ENCODE data around the gene TYSND1.
A peak's percentile ranks its signal among the peaks of the same experiment; 100 is the strongest.
"Not testable (repeated sequence)": the region's sequence is repeated elsewhere in the genome, so short reads cannot be mapped to it uniquely, and the experiment has no call there.

The TYSND1 gene

GRCh38 chr10:70186090-70186489, 39.6 kb upstream of the TYSND1 start:
- H3K27me3 ChIP-seq (ENCODE audit: control insufficient read depth in 5 of 5, insufficient read depth in 4 of 5, low read length in 5 of 5): no peaks in the 10 kb centered on the region
- no peaks in the 10 kb centered on the region for H3K36me3 ChIP-seq (ENCODE audit: control insufficient read depth in 5 of 5, insufficient read depth in 5 of 5, low read length in 5 of 5)
- no peaks in the 10 kb centered on the region for H3K9me3 ChIP-seq (ENCODE audit: control insufficient read depth in 5 of 5, low read length in 5 of 5)
- no peak overlapping the region for H3K27ac ChIP-seq (ENCODE audit: low read depth, low read length)
- no peak overlapping the region for H3K9ac ChIP-seq (ENCODE audit: low read length in 5 of 5)
- peaks cover 4 to 26% (median 23%) of the 10 kb centered on the region in 5 donors for H3K4me1 ChIP-seq (ENCODE audit: control insufficient read depth in 5 of 5, insufficient read depth in 5 of 5, low read length in 5 of 5)
- no peak overlapping the region for H3K4me3 ChIP-seq (ENCODE audit: low read depth in 1 of 5, low read length in 5 of 5)

- Histone ChIP-seq H3K36me3 (ENCODE audit: control insufficient read depth in 5 of 5, insufficient read depth in 5 of 5, low read length in 5 of 5) (no peaks in the 10 kb centered on the region), H3K9me3 (ENCODE audit: control insufficient read depth in 5 of 5, low read length in 5 of 5) (peaks cover 0 to 2% (median 0%) of the 10 kb centered on the region in 5 donors), H3K4me3 (ENCODE audit: low read depth in 1 of 5, low read length in 5 of 5) (no peak overlapping the region), H3K4me1 (ENCODE audit: control insufficient read depth in 5 of 5, insufficient read depth in 5 of 5, low read length in 5 of 5) (no peaks in the 10 kb centered on the region), H3K27me3 (ENCODE audit: control insufficient read depth in 5 of 5, insufficient read depth in 4 of 5, low read length in 5 of 5) (no peaks in the 10 kb centered on the region), H3K27ac (ENCODE audit: low read depth, low read length) (no peak overlapping the region), H3K9ac (ENCODE audit: low read length in 5 of 5) (no peak overlapping the region)
Observed at GRCh38 chr10:70183304-70183703, 36.8 kb upstream of the TYSND1 start.

- H3K36me3 ChIP-seq (ENCODE audit: control insufficient read depth in 5 of 5, insufficient read depth in 5 of 5, low read length in 5 of 5); H3K27me3 ChIP-seq (ENCODE audit: control insufficient read depth in 5 of 5, insufficient read depth in 4 of 5, low read length in 5 of 5); H3K4me1 ChIP-seq (ENCODE audit: control insufficient read depth in 5 of 5, insufficient read depth in 5 of 5, low read length in 5 of 5); H3K4me3 ChIP-seq (ENCODE audit: low read depth in 1 of 5, low read length in 5 of 5); H3K27ac ChIP-seq (ENCODE audit: low read depth, low read length); H3K9me3 ChIP-seq (ENCODE audit: control insufficient read depth in 5 of 5, low read length in 5 of 5); H3K9ac ChIP-seq (ENCODE audit: low read length in 5 of 5): not testable (repeated sequence)
Observed at GRCh38 chr10:70179209-70179608, 32.7 kb upstream of the TYSND1 start.

DNA sequence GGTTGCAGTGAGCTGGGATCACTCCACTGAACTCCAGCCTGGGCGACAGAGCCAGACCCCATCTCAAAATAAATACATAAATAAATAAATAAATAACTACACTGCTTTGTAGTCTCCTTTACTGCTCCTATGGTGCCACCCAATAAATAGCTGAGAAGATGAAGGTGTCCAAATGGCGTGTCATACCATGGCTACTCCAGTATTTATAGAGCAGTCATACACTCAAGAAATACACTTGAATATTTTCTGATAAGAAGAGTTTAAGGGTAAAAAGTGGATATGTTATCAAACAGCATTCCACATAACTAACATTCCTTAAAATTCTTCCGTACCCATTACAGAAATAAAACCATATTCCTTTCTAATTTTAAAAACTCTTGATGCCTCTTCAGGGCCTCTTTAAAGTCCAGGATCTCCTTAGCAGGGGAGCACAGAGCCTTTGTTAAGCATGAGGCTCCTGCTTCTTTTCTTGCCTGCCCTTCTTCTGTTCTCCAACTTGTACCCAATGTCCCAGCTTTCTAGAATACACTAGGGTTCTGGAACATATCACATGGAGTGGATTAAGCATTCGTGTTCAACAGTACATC, 31.7 kb upstream of the TYSND1 start:
- Histone ChIP-seq H3K4me3 (ENCODE audit: low read depth in 1 of 5, low read length in 5 of 5) (no peak overlapping the region), H3K4me1 (ENCODE audit: control insufficient read depth in 5 of 5, insufficient read depth in 5 of 5, low read length in 5 of 5) (peaks cover 2 to 12% (median 10%) of the 10 kb centered on the region in 5 donors), H3K27me3 (ENCODE audit: control insufficient read depth in 5 of 5, insufficient read depth in 4 of 5, low read length in 5 of 5) (no peaks in the 10 kb centered on the region), H3K36me3 (ENCODE audit: control insufficient read depth in 5 of 5, insufficient read depth in 5 of 5, low read length in 5 of 5) (no peaks in the 10 kb centered on the region), H3K9ac (ENCODE audit: low read length in 5 of 5) (no peak overlapping the region), H3K9me3 (ENCODE audit: control insufficient read depth in 5 of 5, low read length in 5 of 5) (peaks cover 0 to 2% (median 0%) of the 10 kb centered on the region in 5 donors), H3K27ac (ENCODE audit: low read depth, low read length) (no peak overlapping the region)

GRCh38 chr10:70176441-70176840, 29.9 kb upstream of the TYSND1 start:
- no peaks in the 10 kb centered on the region for H3K27me3 ChIP-seq (ENCODE audit: control insufficient read depth in 5 of 5, insufficient read depth in 4 of 5, low read length in 5 of 5)
- H3K9me3 ChIP-seq (ENCODE audit: control insufficient read depth in 5 of 5, low read length in 5 of 5): peaks cover 0 to 2% (median 0%) of the 10 kb centered on the region in 5 donors
- no peak overlapping the region for H3K4me3 ChIP-seq (ENCODE audit: low read depth in 1 of 5, low read length in 5 of 5)
- H3K4me1 ChIP-seq (ENCODE audit: control insufficient read depth in 5 of 5, insufficient read depth in 5 of 5, low read length in 5 of 5): peaks cover 2 to 12% (median 10%) of the 10 kb centered on the region in 5 donors
- H3K36me3 ChIP-seq (ENCODE audit: control insufficient read depth in 5 of 5, insufficient read depth in 5 of 5, low read length in 5 of 5): no peaks in the 10 kb centered on the region
- no peak overlapping the region for H3K9ac ChIP-seq (ENCODE audit: low read length in 5 of 5)
- H3K27ac ChIP-seq (ENCODE audit: low read depth, low read length): no peak overlapping the region

DNA sequence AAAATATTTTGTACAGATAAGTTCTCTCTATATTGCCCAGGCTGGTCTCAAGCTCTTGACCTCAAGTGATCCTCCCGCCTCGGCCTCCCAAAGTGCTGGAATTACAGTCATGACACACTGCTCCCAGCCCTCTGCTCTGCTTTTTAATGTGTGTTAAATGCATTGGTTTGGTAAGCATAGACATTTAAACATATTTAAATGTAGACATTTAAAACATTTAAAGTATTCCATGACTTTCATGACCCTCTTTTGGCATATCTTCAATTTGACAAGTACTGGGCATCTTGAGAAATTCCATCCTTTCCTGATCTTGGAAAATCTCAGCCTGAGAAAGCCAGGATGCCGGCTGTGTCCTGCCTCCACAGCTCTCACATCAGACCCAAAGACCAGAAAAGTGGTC, 29.0 kb upstream of the TYSND1 start:
- H3K27me3 ChIP-seq (ENCODE audit: control insufficient read depth in 5 of 5, insufficient read depth in 4 of 5, low read length in 5 of 5): no peaks in the 10 kb centered on the region
- no peak overlapping the region for H3K4me3 ChIP-seq (ENCODE audit: low read depth in 1 of 5, low read length in 5 of 5)
- H3K27ac ChIP-seq (ENCODE audit: low read depth, low read length): no peak overlapping the region
- H3K36me3 ChIP-seq (ENCODE audit: control insufficient read depth in 5 of 5, insufficient read depth in 5 of 5, low read length in 5 of 5): no peaks in the 10 kb centered on the region
- peaks cover 2 to 16% (median 15%) of the 10 kb centered on the region in 5 donors for H3K4me1 ChIP-seq (ENCODE audit: control insufficient read depth in 5 of 5, insufficient read depth in 5 of 5, low read length in 5 of 5)
- no peak overlapping the region for H3K9ac ChIP-seq (ENCODE audit: low read length in 5 of 5)
- peaks cover 0 to 2% (median 0%) of the 10 kb centered on the region in 5 donors for H3K9me3 ChIP-seq (ENCODE audit: control insufficient read depth in 5 of 5, low read length in 5 of 5)

GRCh38 chr10:70174058-70174741, 27.7 kb upstream of the TYSND1 start:
- Histone ChIP-seq H3K4me3 (ENCODE audit: low read depth in 1 of 5, low read length in 5 of 5) (peak overlapping the region; percentile 7 to 48 (median 32)), H3K36me3 (ENCODE audit: control insufficient read depth in 5 of 5, insufficient read depth in 5 of 5, low read length in 5 of 5) (no peaks in the 10 kb centered on the region), H3K9me3 (ENCODE audit: control insufficient read depth in 5 of 5, low read length in 5 of 5) (no peaks in the 10 kb centered on the region), H3K27ac (ENCODE audit: low read depth, low read length) (no peak overlapping the region), H3K4me1 (ENCODE audit: control insufficient read depth in 5 of 5, insufficient read depth in 5 of 5, low read length in 5 of 5) (peaks cover 5 to 23% (median 22%) of the 10 kb centered on the region in 5 donors), H3K9ac (ENCODE audit: low read length in 5 of 5) (no peak overlapping the region), H3K27me3 (ENCODE audit: control insufficient read depth in 5 of 5, insufficient read depth in 4 of 5, low read length in 5 of 5) (no peaks in the 10 kb centered on the region)

DNA sequence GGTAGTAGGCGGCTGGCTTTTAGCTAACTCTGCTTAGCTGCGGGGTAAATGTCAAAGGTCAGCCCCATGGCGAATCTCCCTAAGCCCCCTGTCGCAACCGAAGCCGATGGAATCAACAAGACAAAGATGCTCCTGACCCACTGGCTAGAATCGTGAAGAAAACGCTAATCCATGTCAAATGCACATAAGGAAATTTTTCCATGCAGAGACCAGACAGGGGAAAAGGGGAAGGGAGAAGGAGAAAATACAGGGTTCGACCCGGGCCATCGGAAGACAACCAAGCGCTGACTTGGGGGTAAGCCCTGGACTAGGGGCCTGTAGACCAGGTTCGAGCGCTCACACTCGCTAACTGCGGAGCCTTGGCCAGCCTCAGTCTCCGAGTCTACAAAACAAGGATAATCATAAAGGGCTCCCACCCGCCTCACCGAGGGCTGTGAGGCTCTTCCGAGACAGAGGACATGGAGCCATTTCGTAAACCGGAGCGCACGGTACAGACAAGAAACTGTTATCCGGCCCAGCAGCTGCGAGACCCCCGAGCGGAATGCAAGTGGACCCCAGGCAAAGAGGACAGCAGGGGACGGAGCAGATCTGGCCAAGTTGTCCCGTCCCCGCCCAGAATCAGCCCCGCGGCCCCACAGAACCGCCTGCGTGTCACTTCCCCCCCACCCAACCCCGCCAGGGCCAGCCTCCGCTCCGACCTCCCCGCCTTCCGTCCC, 23.3 kb upstream of the TYSND1 start:
- no peaks in the 10 kb centered on the region for H3K27me3 ChIP-seq (ENCODE audit: control insufficient read depth in 5 of 5, insufficient read depth in 4 of 5, low read length in 5 of 5)
- H3K27ac ChIP-seq (ENCODE audit: low read depth, low read length): peak overlapping the region; percentile 95
- H3K4me3 ChIP-seq (ENCODE audit: low read depth in 1 of 5, low read length in 5 of 5): peak overlapping the region; percentile 97 to 100 (median 99)
- H3K9me3 ChIP-seq (ENCODE audit: control insufficient read depth in 5 of 5, low read length in 5 of 5): no peaks in the 10 kb centered on the region
- peaks cover 0 to 13% (median 4%) of the 10 kb centered on the region in 5 donors for H3K36me3 ChIP-seq (ENCODE audit: control insufficient read depth in 5 of 5, insufficient read depth in 5 of 5, low read length in 5 of 5)
- peaks cover 5 to 58% (median 53%) of the 10 kb centered on the region in 5 donors for H3K4me1 ChIP-seq (ENCODE audit: control insufficient read depth in 5 of 5, insufficient read depth in 5 of 5, low read length in 5 of 5)
- H3K9ac ChIP-seq (ENCODE audit: low read length in 5 of 5): peak overlapping the region; percentile 92 to 99 (median 95)

DNA sequence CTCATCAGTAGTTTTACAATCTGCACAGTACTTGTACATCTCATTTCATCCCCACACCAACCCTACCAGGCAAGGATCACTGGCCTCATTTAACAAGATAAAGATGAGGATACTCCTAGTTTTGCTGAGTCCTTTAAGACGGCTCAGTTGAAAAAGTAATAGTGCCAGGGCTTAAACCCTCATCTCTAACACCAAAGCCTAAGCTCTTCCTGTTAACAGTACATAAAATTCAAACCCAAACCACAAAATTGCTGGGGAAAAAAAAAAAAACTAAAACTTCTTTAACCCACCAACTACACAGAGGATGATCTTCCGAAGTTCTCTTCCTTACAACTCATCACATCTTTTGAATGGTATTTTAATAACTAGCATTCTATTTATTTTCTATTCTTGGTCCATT, 22.5 kb upstream of the TYSND1 start:
- H3K27ac ChIP-seq (ENCODE audit: low read depth, low read length): peak overlapping the region; percentile 95
- no peaks in the 10 kb centered on the region for H3K9me3 ChIP-seq (ENCODE audit: control insufficient read depth in 5 of 5, low read length in 5 of 5)
- peak overlapping the region; percentile 97 to 100 (median 99) for H3K4me3 ChIP-seq (ENCODE audit: low read depth in 1 of 5, low read length in 5 of 5)
- H3K27me3 ChIP-seq (ENCODE audit: control insufficient read depth in 5 of 5, insufficient read depth in 4 of 5, low read length in 5 of 5): no peaks in the 10 kb centered on the region
- peaks cover 0 to 13% (median 4%) of the 10 kb centered on the region in 5 donors for H3K36me3 ChIP-seq (ENCODE audit: control insufficient read depth in 5 of 5, insufficient read depth in 5 of 5, low read length in 5 of 5)
- peak overlapping the region in 4 of 5 donors; percentile 92 to 99 (median 96) for H3K9ac ChIP-seq (ENCODE audit: low read length in 5 of 5)
- peaks cover 4 to 59% (median 55%) of the 10 kb centered on the region in 5 donors for H3K4me1 ChIP-seq (ENCODE audit: control insufficient read depth in 5 of 5, insufficient read depth in 5 of 5, low read length in 5 of 5)

- Histone ChIP-seq H3K36me3 (ENCODE audit: control insufficient read depth in 5 of 5, insufficient read depth in 5 of 5, low read length in 5 of 5) (peaks cover 0 to 15% (median 7%) of the 10 kb centered on the region in 5 donors), H3K27me3 (ENCODE audit: control insufficient read depth in 5 of 5, insufficient read depth in 4 of 5, low read length in 5 of 5) (no peaks in the 10 kb centered on the region), H3K4me1 (ENCODE audit: control insufficient read depth in 5 of 5, insufficient read depth in 5 of 5, low read length in 5 of 5) (peaks cover 3 to 71% (median 63%) of the 10 kb centered on the region in 5 donors), H3K4me3 (ENCODE audit: low read depth in 1 of 5, low read length in 5 of 5) (no peak overlapping the region), H3K27ac (ENCODE audit: low read depth, low read length) (no peak overlapping the region), H3K9me3 (ENCODE audit: control insufficient read depth in 5 of 5, low read length in 5 of 5) (no peaks in the 10 kb centered on the region), H3K9ac (ENCODE audit: low read length in 5 of 5) (peak overlapping the region in 2 of 5 donors; percentile 26 to 98)
Observed at GRCh38 chr10:70167246-70167645, 20.7 kb upstream of the TYSND1 start.

Data from subcutaneous abdominal adipose tissue (tissue), 5 donors.